ENCODE measurements around the gene MACC1. TPM values are rescaled to one million over a fixed set of nuclear protein-coding genes. Genes with fewer than 3 reads are reported as not detected.

The MACC1 gene
- polyA plus RNA-seq, 1 donor (not counting 4 experiments of a cell fraction or from before 2014, with no cell fraction given): 16.4 TPM

DNA sequence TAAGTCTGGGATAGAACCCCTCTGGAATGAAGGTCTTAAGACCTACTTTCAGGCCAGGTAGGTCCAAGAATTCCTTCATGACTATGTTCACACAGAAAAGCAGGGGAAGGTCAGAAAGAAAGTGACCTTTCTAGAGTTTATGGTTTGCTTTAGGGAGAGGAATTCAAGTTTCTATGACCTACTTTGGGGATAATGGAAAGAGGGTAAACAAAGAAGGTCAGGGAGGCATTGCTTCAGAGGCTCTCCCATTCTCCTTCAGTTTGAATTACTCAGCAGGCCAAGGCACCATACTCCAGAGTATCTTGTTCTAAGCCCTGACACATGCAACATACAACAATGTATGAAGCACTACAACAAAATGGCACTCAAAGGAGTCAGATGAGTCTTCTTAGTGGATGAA lies 11.5 kb upstream of the MACC1 start:
- no peaks in the 10 kb centered on the region for H3K9me1 ChIP-seq (ENCODE audit: control insufficient read depth, extremely low read depth, insufficient read depth, low read length)
- H3K4me3 ChIP-seq (ENCODE audit: control insufficient read depth in 2 of 3, extremely low read depth in 1 of 3, insufficient read depth in 2 of 3, low read depth in 1 of 3, low read length in 3 of 3): no peak overlapping the region
- no peak for TF ChIP-seq EZH2 (IDR thresholded peaks at IDR 0.05; ENCODE audit: low read length)
- TF ChIP-seq, protein P1, sequence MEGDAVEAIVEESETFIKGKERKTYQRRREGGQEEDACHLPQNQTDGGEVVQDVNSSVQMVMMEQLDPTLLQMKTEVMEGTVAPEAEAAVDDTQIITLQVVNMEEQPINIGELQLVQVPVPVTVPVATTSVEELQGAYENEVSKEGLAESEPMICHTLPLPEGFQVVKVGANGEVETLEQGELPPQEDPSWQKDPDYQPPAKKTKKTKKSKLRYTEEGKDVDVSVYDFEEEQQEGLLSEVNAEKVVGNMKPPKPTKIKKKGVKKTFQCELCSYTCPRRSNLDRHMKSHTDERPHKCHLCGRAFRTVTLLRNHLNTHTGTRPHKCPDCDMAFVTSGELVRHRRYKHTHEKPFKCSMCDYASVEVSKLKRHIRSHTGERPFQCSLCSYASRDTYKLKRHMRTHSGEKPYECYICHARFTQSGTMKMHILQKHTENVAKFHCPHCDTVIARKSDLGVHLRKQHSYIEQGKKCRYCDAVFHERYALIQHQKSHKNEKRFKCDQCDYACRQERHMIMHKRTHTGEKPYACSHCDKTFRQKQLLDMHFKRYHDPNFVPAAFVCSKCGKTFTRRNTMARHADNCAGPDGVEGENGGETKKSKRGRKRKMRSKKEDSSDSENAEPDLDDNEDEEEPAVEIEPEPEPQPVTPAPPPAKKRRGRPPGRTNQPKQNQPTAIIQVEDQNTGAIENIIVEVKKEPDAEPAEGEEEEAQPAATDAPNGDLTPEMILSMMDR (optimal IDR thresholded peaks at IDR 0.05 in 1 of 3, IDR thresholded peaks at IDR 0.05 in 1 of 3, conservative IDR thresholded peaks at IDR 0.05 in 1 of 3; ENCODE audit: extremely low read depth in 1 of 3, insufficient read depth in 2 of 3, low read length in 3 of 3): no peak
- H3K79me2 ChIP-seq (ENCODE audit: control insufficient read depth, insufficient read depth, low read length): no peaks in the 10 kb centered on the region
- H2AFZ ChIP-seq (ENCODE audit: control insufficient read depth, low read length): no peak overlapping the region
- FAIRE-seq: no peak
- dilution Hi-C loops (cut with MboI; ENCODE audit: extremely low pct_ligation_motif_present, low sequenced_read_pairs): no loop called here
- peaks cover 5% of the 10 kb centered on the region for H3K4me1 ChIP-seq (ENCODE audit: control insufficient read depth, extremely low read depth, insufficient read depth, low read length)
- H3K9ac ChIP-seq (ENCODE audit: control insufficient read depth, extremely low read depth, insufficient read depth, low read length): no peak overlapping the region
- no peak overlapping the region for H3K27ac ChIP-seq (ENCODE audit: control insufficient read depth, insufficient read depth, low read length)
- H3K36me3 ChIP-seq (ENCODE audit: control insufficient read depth in 2 of 2, extremely low read depth in 1 of 2, insufficient read depth in 2 of 2, low read length in 2 of 2): no peaks in the 10 kb centered on the region
- H4K20me1 ChIP-seq (ENCODE audit: control insufficient read depth, extremely low read depth, insufficient read depth, low read length): no peaks in the 10 kb centered on the region
- H3K4me2 ChIP-seq (ENCODE audit: control insufficient read depth, extremely low read depth, insufficient read depth, low read depth, low read length): no peak overlapping the region
- no peaks in the 10 kb centered on the region for H3K9me3 ChIP-seq (ENCODE audit: control insufficient read depth, low read depth, low read length)
- no peak for DNase-seq (ENCODE audit: low read depth, low spot score)
- H3K27me3 ChIP-seq (ENCODE audit: control insufficient read depth, extremely low read depth, insufficient read depth, low read length): no peaks in the 10 kb centered on the region

GRCh38 chr7:20227291-20227795 lies 10.2 kb upstream of the MACC1 start:
- no peaks in the 10 kb centered on the region for H3K36me3 ChIP-seq (ENCODE audit: control insufficient read depth in 2 of 2, extremely low read depth in 1 of 2, insufficient read depth in 2 of 2, low read length in 2 of 2)
- no peaks in the 10 kb centered on the region for H3K9me1 ChIP-seq (ENCODE audit: control insufficient read depth, extremely low read depth, insufficient read depth, low read length)
- DNase-seq (ENCODE audit: low read depth, low spot score) (no peak), FAIRE-seq (no peak)
- H4K20me1 ChIP-seq (ENCODE audit: control insufficient read depth, extremely low read depth, insufficient read depth, low read length): no peaks in the 10 kb centered on the region
- no peak for TF ChIP-seq EZH2 (IDR thresholded peaks at IDR 0.05; ENCODE audit: low read length)
- TF ChIP-seq, protein P1 (optimal IDR thresholded peaks at IDR 0.05 in 1 of 3, IDR thresholded peaks at IDR 0.05 in 1 of 3, conservative IDR thresholded peaks at IDR 0.05 in 1 of 3; ENCODE audit: extremely low read depth in 1 of 3, insufficient read depth in 2 of 3, low read length in 3 of 3): no peak
- no peaks in the 10 kb centered on the region for H3K79me2 ChIP-seq (ENCODE audit: control insufficient read depth, insufficient read depth, low read length)
- dilution Hi-C loops (cut with MboI; ENCODE audit: extremely low pct_ligation_motif_present, low sequenced_read_pairs): no loop called here
- H3K9ac ChIP-seq (ENCODE audit: control insufficient read depth, extremely low read depth, insufficient read depth, low read length): no peak overlapping the region
- H3K9me3 ChIP-seq (ENCODE audit: control insufficient read depth, low read depth, low read length): no peaks in the 10 kb centered on the region
- H3K4me2 ChIP-seq (ENCODE audit: control insufficient read depth, extremely low read depth, insufficient read depth, low read depth, low read length): no peak overlapping the region
- H3K4me3 ChIP-seq (ENCODE audit: control insufficient read depth in 2 of 3, extremely low read depth in 1 of 3, insufficient read depth in 2 of 3, low read depth in 1 of 3, low read length in 3 of 3): no peak overlapping the region
- no peak overlapping the region for H2AFZ ChIP-seq (ENCODE audit: control insufficient read depth, low read length)
- no peak overlapping the region for H3K27ac ChIP-seq (ENCODE audit: control insufficient read depth, insufficient read depth, low read length)
- no peaks in the 10 kb centered on the region for H3K27me3 ChIP-seq (ENCODE audit: control insufficient read depth, extremely low read depth, insufficient read depth, low read length)
- peaks cover 5% of the 10 kb centered on the region for H3K4me1 ChIP-seq (ENCODE audit: control insufficient read depth, extremely low read depth, insufficient read depth, low read length)

Measured in keratinocyte (primary cell).